ENCODE measurements around the gene TRANK1.

DNA sequence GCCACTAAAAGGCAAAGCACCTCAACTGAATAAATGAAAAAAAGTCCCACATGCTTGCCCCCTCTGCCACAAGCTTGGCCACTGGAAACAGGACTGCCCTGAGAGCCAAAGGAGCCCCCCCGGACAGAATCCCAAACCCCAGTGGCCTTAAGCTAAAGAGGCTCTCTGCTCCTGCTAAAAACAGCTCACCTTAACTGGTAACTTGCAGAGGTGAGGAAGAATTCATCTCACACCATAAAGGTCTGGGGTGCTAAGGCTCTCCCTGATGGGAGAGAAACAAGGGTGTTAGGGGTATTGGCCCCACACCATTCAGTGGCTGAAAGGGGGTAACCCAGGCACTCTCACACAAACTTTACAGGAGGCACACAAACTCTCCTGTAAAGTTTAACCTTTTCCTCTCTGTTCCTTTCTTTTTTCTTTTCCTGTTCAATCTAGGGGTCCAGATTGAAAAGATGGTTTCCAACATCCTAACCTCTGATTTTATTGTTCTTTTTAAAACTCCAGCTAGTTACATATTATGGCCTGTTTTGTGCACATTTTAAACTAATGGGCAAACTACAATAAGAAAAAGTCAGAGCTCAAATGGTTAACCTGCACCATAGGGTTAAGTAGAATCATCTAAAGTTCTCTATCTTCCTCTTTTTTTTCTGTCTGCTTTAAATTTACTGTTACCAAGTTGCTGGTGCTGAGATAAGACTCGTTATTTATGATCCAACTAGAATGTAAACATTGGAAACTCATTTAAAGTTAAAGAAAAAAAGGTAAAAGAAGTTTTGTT is 19.9 kb downstream of the TRANK1 start:
- TF ChIP-seq POLR2AphosphoS5 (IDR thresholded peaks at IDR 0.05): no peak
- TF ChIP-seq, protein P1, sequence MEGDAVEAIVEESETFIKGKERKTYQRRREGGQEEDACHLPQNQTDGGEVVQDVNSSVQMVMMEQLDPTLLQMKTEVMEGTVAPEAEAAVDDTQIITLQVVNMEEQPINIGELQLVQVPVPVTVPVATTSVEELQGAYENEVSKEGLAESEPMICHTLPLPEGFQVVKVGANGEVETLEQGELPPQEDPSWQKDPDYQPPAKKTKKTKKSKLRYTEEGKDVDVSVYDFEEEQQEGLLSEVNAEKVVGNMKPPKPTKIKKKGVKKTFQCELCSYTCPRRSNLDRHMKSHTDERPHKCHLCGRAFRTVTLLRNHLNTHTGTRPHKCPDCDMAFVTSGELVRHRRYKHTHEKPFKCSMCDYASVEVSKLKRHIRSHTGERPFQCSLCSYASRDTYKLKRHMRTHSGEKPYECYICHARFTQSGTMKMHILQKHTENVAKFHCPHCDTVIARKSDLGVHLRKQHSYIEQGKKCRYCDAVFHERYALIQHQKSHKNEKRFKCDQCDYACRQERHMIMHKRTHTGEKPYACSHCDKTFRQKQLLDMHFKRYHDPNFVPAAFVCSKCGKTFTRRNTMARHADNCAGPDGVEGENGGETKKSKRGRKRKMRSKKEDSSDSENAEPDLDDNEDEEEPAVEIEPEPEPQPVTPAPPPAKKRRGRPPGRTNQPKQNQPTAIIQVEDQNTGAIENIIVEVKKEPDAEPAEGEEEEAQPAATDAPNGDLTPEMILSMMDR (IDR thresholded peaks at IDR 0.05): no peak

Measured in upper lobe of left lung (tissue), 4 donors.